ENCODE data around the gene YIPF1.

Gene YIPF1

GRCh38 chr1:53909946-53910345 lies 20.3 kb upstream of the YIPF1 start:
- Histone ChIP-seq H3K4me1 (ENCODE audit: control extremely low read depth in 1 of 4, control insufficient read depth in 4 of 4, insufficient read depth in 4 of 4, low read length in 3 of 4) (no peaks in the 10 kb centered on the region), H3K9me3 (ENCODE audit: control extremely low read depth in 1 of 5, control insufficient read depth in 4 of 5, insufficient read depth in 2 of 5, low read depth in 1 of 5, low read length in 4 of 5) (no peaks in the 10 kb centered on the region), H3K27ac (ENCODE audit: insufficient read depth in 1 of 2, low read depth in 1 of 2, low read length in 2 of 2, poor library complexity in 1 of 2, severe bottlenecking in 2 of 2) (no peak overlapping the region), H3K36me3 (ENCODE audit: control insufficient read depth in 4 of 4, insufficient read depth in 4 of 4, low read length in 3 of 4) (peaks cover 2 to 26% (median 5%) of the 10 kb centered on the region in 4 experiments), H3K4me3 (ENCODE audit: control insufficient read depth in 1 of 7, extremely low read depth in 1 of 7, insufficient read depth in 4 of 7, low read depth in 2 of 7, low read length in 6 of 7) (no peak overlapping the region), H3K27me3 (replicated peaks in 2 of 5; ENCODE audit: control insufficient read depth in 4 of 5, insufficient read depth in 5 of 5, low read length in 4 of 5) (no peaks in the 10 kb centered on the region)
- POLR2A ChIA-PET, result no interaction called here
- 100% methylated on average over 3 of the region's 3 CpGs for WGBS (ENCODE audit: insufficient coverage)
- CTCF ChIA-PET, result interaction anchor here (1.1 to 1.6 kb wide), 4 partner anchors 21 to 38 kb away, joined by 3 to 6 read pairs (median 4); no protein-coding TSS in a partner anchor
- no peak for DNase-seq

- 93% methylated on average over 4 of the region's 4 CpGs for WGBS (ENCODE audit: insufficient coverage)
- Histone ChIP-seq H3K27me3 (replicated peaks in 2 of 5; ENCODE audit: control insufficient read depth in 4 of 5, insufficient read depth in 5 of 5, low read length in 4 of 5) (no peaks in the 10 kb centered on the region), H3K27ac (ENCODE audit: insufficient read depth in 1 of 2, low read depth in 1 of 2, low read length in 2 of 2, poor library complexity in 1 of 2, severe bottlenecking in 2 of 2) (no peak overlapping the region), H3K9me3 (ENCODE audit: control extremely low read depth in 1 of 5, control insufficient read depth in 4 of 5, insufficient read depth in 2 of 5, low read depth in 1 of 5, low read length in 4 of 5) (no peaks in the 10 kb centered on the region), H3K36me3 (ENCODE audit: control insufficient read depth in 4 of 4, insufficient read depth in 4 of 4, low read length in 3 of 4) (peaks cover 0 to 6% (median 0%) of the 10 kb centered on the region in 4 experiments), H3K4me3 (ENCODE audit: control insufficient read depth in 1 of 7, extremely low read depth in 1 of 7, insufficient read depth in 4 of 7, low read depth in 2 of 7, low read length in 6 of 7) (no peak overlapping the region), H3K4me1 (ENCODE audit: control extremely low read depth in 1 of 4, control insufficient read depth in 4 of 4, insufficient read depth in 4 of 4, low read length in 3 of 4) (no peaks in the 10 kb centered on the region)
- ChIA-PET POLR2A (no interaction called here), CTCF (no interaction called here)
- DNase-seq, result no peak
These were observed 16.5 kb upstream of the YIPF1 start for GRCh38 chr1:53906121-53906520.

- ChIA-PET POLR2A (no interaction called here), CTCF (no interaction called here)
- Histone ChIP-seq H3K27ac (ENCODE audit: insufficient read depth in 1 of 2, low read depth in 1 of 2, low read length in 2 of 2, poor library complexity in 1 of 2, severe bottlenecking in 2 of 2) (no peak overlapping the region), H3K4me1 (ENCODE audit: control extremely low read depth in 1 of 4, control insufficient read depth in 4 of 4, insufficient read depth in 4 of 4, low read length in 3 of 4) (no peaks in the 10 kb centered on the region), H3K36me3 (ENCODE audit: control insufficient read depth in 4 of 4, insufficient read depth in 4 of 4, low read length in 3 of 4) (peaks cover 0 to 6% (median 0%) of the 10 kb centered on the region in 4 experiments), H3K4me3 (ENCODE audit: control insufficient read depth in 1 of 7, extremely low read depth in 1 of 7, insufficient read depth in 4 of 7, low read depth in 2 of 7, low read length in 6 of 7) (no peak overlapping the region), H3K27me3 (replicated peaks in 2 of 5; ENCODE audit: control insufficient read depth in 4 of 5, insufficient read depth in 5 of 5, low read length in 4 of 5) (no peaks in the 10 kb centered on the region), H3K9me3 (ENCODE audit: control extremely low read depth in 1 of 5, control insufficient read depth in 4 of 5, insufficient read depth in 2 of 5, low read depth in 1 of 5, low read length in 4 of 5) (no peaks in the 10 kb centered on the region)
- over 99% methylated on average over 8 of the region's 8 CpGs for WGBS (ENCODE audit: insufficient coverage)
- no peak for DNase-seq
These were observed 15.9 kb upstream of the YIPF1 start for GRCh38 chr1:53905509-53905908.

DNA sequence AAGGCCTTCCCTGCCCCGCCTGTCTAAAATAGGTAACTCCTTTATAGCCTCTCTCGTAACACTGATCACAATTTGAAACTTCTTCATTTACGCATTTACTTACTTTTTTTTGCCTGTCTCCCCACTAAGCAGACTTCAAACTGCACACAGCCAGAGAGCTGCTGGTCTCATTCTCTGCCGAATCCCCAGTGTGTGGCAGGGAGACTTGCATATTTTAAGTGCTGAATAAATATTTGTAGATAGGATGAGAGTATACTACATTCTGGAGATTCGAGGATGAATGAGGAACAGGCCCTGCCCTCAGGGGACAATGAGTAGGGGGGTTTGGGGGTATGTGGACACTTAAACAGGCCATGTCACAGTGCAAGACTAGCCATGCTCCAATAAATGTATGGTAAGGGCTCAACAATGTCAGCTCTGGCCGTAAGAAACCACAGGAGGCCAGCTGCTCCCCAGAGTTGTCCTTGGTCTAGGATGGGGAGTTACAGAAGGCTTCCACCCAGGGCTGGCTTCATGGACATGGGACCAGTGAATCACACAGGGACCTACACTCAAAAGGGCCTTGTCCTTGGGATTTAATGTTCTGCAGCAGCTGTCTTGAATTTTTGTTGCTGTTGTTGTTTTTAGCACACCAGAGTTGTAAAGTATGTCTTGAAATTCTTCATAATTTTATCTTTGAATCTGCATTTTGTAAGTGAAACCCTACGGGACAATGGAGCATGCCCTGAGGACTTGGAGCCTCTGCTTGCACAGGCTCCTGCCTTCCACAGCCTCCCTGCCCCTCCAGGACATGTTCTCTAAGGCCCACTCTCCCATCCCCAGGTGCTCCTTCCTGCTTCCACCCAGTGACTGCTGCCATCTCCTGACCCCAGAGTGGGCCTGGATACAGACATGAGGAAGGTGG lies 12.9 kb upstream of the YIPF1 start:
- Histone ChIP-seq H3K27ac (ENCODE audit: insufficient read depth in 1 of 2, low read depth in 1 of 2, low read length in 2 of 2, poor library complexity in 1 of 2, severe bottlenecking in 2 of 2) (no peak overlapping the region), H3K9me3 (ENCODE audit: control extremely low read depth in 1 of 5, control insufficient read depth in 4 of 5, insufficient read depth in 2 of 5, low read depth in 1 of 5, low read length in 4 of 5) (no peaks in the 10 kb centered on the region), H3K4me3 (ENCODE audit: control insufficient read depth in 1 of 7, extremely low read depth in 1 of 7, insufficient read depth in 4 of 7, low read depth in 2 of 7, low read length in 6 of 7) (no peak overlapping the region), H3K36me3 (ENCODE audit: control insufficient read depth in 4 of 4, insufficient read depth in 4 of 4, low read length in 3 of 4) (peaks cover 0 to 6% (median 0%) of the 10 kb centered on the region in 4 experiments), H3K4me1 (ENCODE audit: control extremely low read depth in 1 of 4, control insufficient read depth in 4 of 4, insufficient read depth in 4 of 4, low read length in 3 of 4) (no peaks in the 10 kb centered on the region), H3K27me3 (replicated peaks in 2 of 5; ENCODE audit: control insufficient read depth in 4 of 5, insufficient read depth in 5 of 5, low read length in 4 of 5) (no peaks in the 10 kb centered on the region)
- CTCF ChIA-PET, result interaction anchor here (1.1 to 2.2 kb wide), 4 partner anchors 10 to 62 kb away, joined by 3 to 5 read pairs (median 4); no protein-coding TSS in a partner anchor
- WGBS (ENCODE audit: insufficient coverage), result 97% methylated on average over 7 of the region's 7 CpGs
- POLR2A ChIA-PET, result no interaction called here
- no peak for DNase-seq

DNA sequence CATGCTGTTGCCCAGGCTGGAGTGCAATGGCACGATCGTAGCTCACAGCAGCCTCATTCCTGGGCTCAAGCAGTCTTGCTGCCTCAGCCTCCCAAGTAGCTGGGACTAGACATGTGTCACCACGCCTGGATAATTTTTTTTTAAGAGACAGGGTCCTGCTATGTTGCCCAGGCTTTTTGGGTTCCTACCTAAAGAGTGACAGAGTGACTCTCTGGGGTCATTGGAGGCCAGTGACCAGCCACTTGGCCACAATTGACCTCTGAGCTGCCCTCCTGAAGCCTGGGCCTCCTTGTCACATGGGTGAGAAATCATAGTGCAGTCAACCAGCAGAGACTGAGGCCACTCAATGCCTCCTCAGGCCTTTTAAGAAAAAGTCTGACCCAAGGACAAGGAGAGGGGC lies 10.1 kb upstream of the YIPF1 start:
- Histone ChIP-seq H3K4me1 (ENCODE audit: control extremely low read depth in 1 of 4, control insufficient read depth in 4 of 4, insufficient read depth in 4 of 4, low read length in 3 of 4) (peaks cover 0 to 2% (median 0%) of the 10 kb centered on the region in 4 experiments), H3K9me3 (ENCODE audit: control extremely low read depth in 1 of 5, control insufficient read depth in 4 of 5, insufficient read depth in 2 of 5, low read depth in 1 of 5, low read length in 4 of 5) (no peaks in the 10 kb centered on the region), H3K4me3 (ENCODE audit: control insufficient read depth in 1 of 7, extremely low read depth in 1 of 7, insufficient read depth in 4 of 7, low read depth in 2 of 7, low read length in 6 of 7) (no peak overlapping the region), H3K27me3 (replicated peaks in 2 of 5; ENCODE audit: control insufficient read depth in 4 of 5, insufficient read depth in 5 of 5, low read length in 4 of 5) (no peaks in the 10 kb centered on the region), H3K27ac (ENCODE audit: insufficient read depth in 1 of 2, low read depth in 1 of 2, low read length in 2 of 2, poor library complexity in 1 of 2, severe bottlenecking in 2 of 2) (no peak overlapping the region), H3K36me3 (ENCODE audit: control insufficient read depth in 4 of 4, insufficient read depth in 4 of 4, low read length in 3 of 4) (no peaks in the 10 kb centered on the region)
- DNase-seq, result no peak
- ChIA-PET POLR2A (no interaction called here), CTCF (interaction anchor here (0.8 to 3.4 kb wide), 6 partner anchors 16 to 74 kb away, joined by 3 to 17 read pairs (median 4); no protein-coding TSS in a partner anchor)
- 96% methylated on average over 3 of the region's 3 CpGs for WGBS (ENCODE audit: insufficient coverage)

DNA sequence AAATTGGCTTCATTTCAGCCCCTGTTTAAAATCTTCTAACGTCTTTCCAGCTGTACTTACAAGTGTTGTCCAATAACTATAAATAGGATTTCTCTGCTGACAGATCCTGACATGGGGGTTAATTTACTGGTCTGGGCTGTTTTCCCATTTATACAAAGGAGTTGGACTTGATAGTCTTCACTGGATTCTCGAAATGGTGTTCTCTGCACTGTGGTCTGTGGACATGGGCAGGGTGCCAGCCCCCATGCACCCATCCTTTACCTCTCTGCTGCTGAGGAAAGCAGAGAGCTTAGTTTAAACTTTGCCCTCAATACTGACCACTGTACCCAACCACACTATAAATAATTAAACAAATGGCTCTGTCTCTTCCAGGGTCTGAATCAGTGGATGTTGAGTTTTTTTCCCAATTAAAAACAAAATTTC lies 9.6 kb upstream of the YIPF1 start:
- no peak overlapping the region for H3K27ac ChIP-seq (ENCODE audit: insufficient read depth in 1 of 2, low read depth in 1 of 2, low read length in 2 of 2, poor library complexity in 1 of 2, severe bottlenecking in 2 of 2)
- no peaks in the 10 kb centered on the region for H3K36me3 ChIP-seq (ENCODE audit: control insufficient read depth in 4 of 4, insufficient read depth in 4 of 4, low read length in 3 of 4)
- no peak overlapping the region for H3K4me3 ChIP-seq (ENCODE audit: control insufficient read depth in 1 of 7, extremely low read depth in 1 of 7, insufficient read depth in 4 of 7, low read depth in 2 of 7, low read length in 6 of 7)
- ChIA-PET CTCF (interaction anchor here (0.8 to 3.4 kb wide), 5 partner anchors 17 to 73 kb away, joined by 3 to 17 read pairs (median 4); no protein-coding TSS in a partner anchor), POLR2A (no interaction called here)
- H3K27me3 ChIP-seq (replicated peaks in 2 of 5; ENCODE audit: control insufficient read depth in 4 of 5, insufficient read depth in 5 of 5, low read length in 4 of 5), result no peaks in the 10 kb centered on the region
- peak in 1 of 3 donors; percentile 12 for DNase-seq
- WGBS (ENCODE audit: insufficient coverage), result 10% methylated on average over 2 of the region's 2 CpGs
- no peaks in the 10 kb centered on the region for H3K9me3 ChIP-seq (ENCODE audit: control extremely low read depth in 1 of 5, control insufficient read depth in 4 of 5, insufficient read depth in 2 of 5, low read depth in 1 of 5, low read length in 4 of 5)
- peaks cover 0 to 2% (median 0%) of the 10 kb centered on the region in 4 experiments for H3K4me1 ChIP-seq (ENCODE audit: control extremely low read depth in 1 of 4, control insufficient read depth in 4 of 4, insufficient read depth in 4 of 4, low read length in 3 of 4)

DNA sequence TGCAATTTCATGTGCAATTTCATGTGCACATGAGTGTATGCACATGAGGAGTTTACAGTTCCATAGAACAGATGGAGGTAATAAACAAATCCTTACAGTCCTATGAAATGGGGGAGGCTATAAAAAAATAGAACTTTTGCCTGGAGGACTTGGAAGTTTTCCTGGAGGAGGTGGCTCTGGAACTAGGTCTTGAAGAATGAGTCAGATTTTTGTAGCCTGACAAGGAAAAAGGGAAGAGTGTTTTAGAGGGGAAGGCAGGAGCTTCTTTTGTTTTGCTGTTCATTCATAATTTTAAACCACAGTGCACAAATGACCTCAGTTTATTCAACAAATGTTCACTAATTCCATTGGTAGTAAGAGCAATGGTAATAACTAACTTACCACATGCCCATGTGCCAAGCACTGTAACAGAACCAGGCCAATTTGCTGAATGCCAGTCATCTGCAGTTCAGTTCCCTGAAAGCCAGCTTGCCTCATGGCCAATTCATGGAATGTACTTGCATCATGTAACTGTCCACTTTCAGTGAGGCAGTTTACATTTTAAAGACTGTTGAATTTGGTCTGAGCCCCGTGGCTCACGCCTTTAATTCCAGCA lies 7.1 kb upstream of the YIPF1 start:
- Histone ChIP-seq H3K4me1 (ENCODE audit: control extremely low read depth in 1 of 4, control insufficient read depth in 4 of 4, insufficient read depth in 4 of 4, low read length in 3 of 4) (peaks cover 0 to 12% (median 7%) of the 10 kb centered on the region in 4 experiments), H3K36me3 (ENCODE audit: control insufficient read depth in 4 of 4, insufficient read depth in 4 of 4, low read length in 3 of 4) (no peaks in the 10 kb centered on the region), H3K4me3 (ENCODE audit: control insufficient read depth in 1 of 7, extremely low read depth in 1 of 7, insufficient read depth in 4 of 7, low read depth in 2 of 7, low read length in 6 of 7) (no peak overlapping the region), H3K9me3 (ENCODE audit: control extremely low read depth in 1 of 5, control insufficient read depth in 4 of 5, insufficient read depth in 2 of 5, low read depth in 1 of 5, low read length in 4 of 5) (no peaks in the 10 kb centered on the region), H3K27me3 (replicated peaks in 2 of 5; ENCODE audit: control insufficient read depth in 4 of 5, insufficient read depth in 5 of 5, low read length in 4 of 5) (no peaks in the 10 kb centered on the region), H3K27ac (ENCODE audit: insufficient read depth in 1 of 2, low read depth in 1 of 2, low read length in 2 of 2, poor library complexity in 1 of 2, severe bottlenecking in 2 of 2) (no peak overlapping the region)
- WGBS (ENCODE audit: insufficient coverage), result no CpG with 5 or more reads among the region's 2 CpGs
- DNase-seq, result no peak
- ChIA-PET POLR2A (no interaction called here), CTCF (no interaction called here)
